SK-N-SH (cell line): Measurements from ENCODE around the gene TFEB. TPM values are rescaled to one million over a fixed set of nuclear protein-coding genes. Genes with fewer than 3 reads are reported as not detected.

ENCODE experiments used
- CHD2 ChIP-seq: fragments of 150-350 bp; IDR thresholded peaks from 2 replicates; pipeline ENCODE4 v1.6.1; 2018; ENCODE audit warnings: low read length; ENCODE audit not compliant: partially characterized antibody
- CTCF ChIP-seq: fragments of 200-600 bp; sonication (generic); IDR thresholded peaks from 2 replicates; pipeline ENCODE4 v1.6.1; 2017; ENCODE audit warnings: antibody characterized with exemption, mild to moderate bottlenecking, moderate library complexity
- GABPA ChIP-seq: IDR thresholded peaks from 2 replicates; pipeline ENCODE4 v1.4.0; 2012; ENCODE audit warnings: low read depth, mild to moderate bottlenecking
- GATA2 ChIP-seq: sonication (generic); formaldehyde crosslinking; IDR thresholded peaks from 2 replicates; pipeline ENCODE4 v1.5.0; 2020; ENCODE audit warnings: mild to moderate bottlenecking, missing genetic modification reagents
- IRF3 ChIP-seq: fragments of 150-350 bp; IDR thresholded peaks from 2 replicates; pipeline ENCODE4 v1.6.1; 2016; ENCODE audit warnings: mild to moderate bottlenecking, low read depth, low read length
- JUND ChIP-seq: IDR thresholded peaks from 2 replicates; pipeline ENCODE4 v1.4.0; 2012
- MAX ChIP-seq: IDR thresholded peaks from 2 replicates; pipeline ENCODE4 v1.4.0; 2012; ENCODE audit warnings: low read depth
- MEF2A ChIP-seq: IDR thresholded peaks from 2 replicates; pipeline ENCODE4 v1.4.0; 2012; ENCODE audit warnings: low read depth, borderline replicate concordance
- MXI1 ChIP-seq: IDR thresholded peaks from 2 replicates; pipeline ENCODE4 v1.6.1; 2012; ENCODE audit warnings: mild to moderate bottlenecking, low read depth, low read length, improper control_type of control experiment
- NFIC ChIP-seq: IDR thresholded peaks from 2 replicates; pipeline ENCODE4 v1.4.0; 2012; ENCODE audit warnings: borderline replicate concordance
- PBX3 ChIP-seq: IDR thresholded peaks from 2 replicates; pipeline ENCODE4; 2012
- POLR2AphosphoS5 ChIP-seq: IDR thresholded peaks from 2 replicates; pipeline ENCODE4 v1.6.1; 2012; ENCODE audit warnings: low read depth, low read length
- RAD21 ChIP-seq: IDR thresholded peaks from 2 replicates; pipeline ENCODE4 v1.6.1; 2012; ENCODE audit warnings: mild to moderate bottlenecking, low read length
- RCOR1 ChIP-seq: fragments of 150-350 bp; IDR thresholded peaks from 2 replicates; pipeline ENCODE4 v1.6.1; 2017; ENCODE audit warnings: antibody characterized with exemption, low read length
- RFX5 ChIP-seq: IDR thresholded peaks from 2 replicates; pipeline ENCODE4 v1.6.1; 2012; ENCODE audit warnings: mild to moderate bottlenecking, improper control_type of control experiment, low read length
- SIN3A ChIP-seq: IDR thresholded peaks from 2 replicates; pipeline ENCODE4 v1.6.1; 2012; ENCODE audit warnings: low read depth, mild to moderate bottlenecking, low read length, moderate library complexity, borderline replicate concordance
- SMC3 ChIP-seq: IDR thresholded peaks from 2 replicates; pipeline ENCODE4 v1.6.1; 2012; ENCODE audit warnings: low read depth, low read length, improper control_type of control experiment
- TAF1 ChIP-seq: IDR thresholded peaks from 2 replicates; pipeline ENCODE4 v1.6.1; 2012; ENCODE audit warnings: low read depth, mild to moderate bottlenecking, low read length, moderate library complexity, borderline replicate concordance
- TCF12 ChIP-seq: IDR thresholded peaks from 2 replicates; pipeline ENCODE4 v1.4.0; 2012
- TEAD4 ChIP-seq: IDR thresholded peaks from 2 replicates; pipeline ENCODE4 v1.4.0; 2012; ENCODE audit warnings: mild to moderate bottlenecking, borderline replicate concordance; ENCODE audit not compliant: insufficient read depth
- ZBTB33 ChIP-seq: IDR thresholded peaks from 2 replicates; pipeline ENCODE4 v1.4.0; 2012; ENCODE audit warnings: low read depth, borderline replicate concordance
- polyA plus RNA-seq, 3 experiments: library from polyadenylated mRNA; depleted of rRNA; stranded (reverse); fragments of >200 nt; gene quantifications; 2 replicates each; pipeline ENCODE4 v1.2.3, GENCODE V29; 2012

Gene TFEB
- polyA plus RNA-seq, 1 of the 3 experiments (the other 2 are of a cell fraction), result 6.2 TPM

- TF ChIP-seq CTCF (no peak), TAF1 (peak; percentile 46; the same call in 1 of the 2 replicates), MXI1 (peak; percentile 58), TEAD4 (no peak), SMC3 (peak; percentile 12; the same call in 1 of the 2 replicates), GATA2 (CRISPR knock-in tag) (no peak), IRF3 (no peak), RFX5 (no peak), GABPA (no peak), POLR2AphosphoS5 (peak; percentile 49), RCOR1 (0 out of 2 replicates have a peak, but pooled peaks have one; percentile 21), PBX3 (0 out of 2 replicates have a peak, but pooled peaks have one; percentile 2), MEF2A (no peak), NFIC (no peak), JUND (no peak), MAX (peak; percentile 41), ZBTB33 (no peak), SIN3A (no peak), TCF12 (peak; percentile 55; the same call in 1 of the 2 replicates), RAD21 (no peak; the same call in 1 of the 2 replicates), CHD2 (peak; percentile 6)
These were observed 1.4 kb downstream of the TFEB start (continued) for GRCh38 chr6:41733707-41734665.
